Activated CD4-positive, alpha-beta memory T cell treated with anti-CD3 and anti-CD28 coated beads, Interleukin-2, amount 10 ng/mL, durations not matched to agents 7 days and 5 days (primary cell): ENCODE measurements around the gene ERVW-1. TPM values are rescaled to one million over a fixed set of nuclear protein-coding genes. Genes with fewer than 3 reads are reported as not detected.
"Not testable (repeated sequence)": the region's sequence is repeated elsewhere in the genome, so short reads cannot be mapped to it uniquely, and the experiment has no call there.

ENCODE experiments used
- CTCF ChIA-PET: fragments of 350-600 bp; sonication (Branson Sonifier 250); formaldehyde crosslinking; loops from one replicate; lab custom pipeline; 2021; ENCODE audit warnings: antibody characterized with exemption, inconsistent platforms; lab: Charles Lee
- POLR2A ChIA-PET: fragments of 350-600 bp; sonication (Branson Sonifier 250); formaldehyde crosslinking; loops from one replicate; lab custom pipeline; 2021; ENCODE audit warnings: antibody characterized with exemption; lab: Charles Lee
- DNase-seq: peaks from one replicate; pipeline ENCODE4 v3.0.0-alpha.2; 2020
- H3K27ac Mint-ChIP-seq: one replicate; pipeline ENCODE4 v1.8.0; 2021; ENCODE audit warnings: mild to moderate bottlenecking, mixed read lengths
- H3K27me3 Mint-ChIP-seq: one replicate; pipeline ENCODE4 v1.8.0; 2021; ENCODE audit warnings: mixed read lengths
- H3K36me3 Mint-ChIP-seq: one replicate; pipeline ENCODE4 v1.8.0; 2021; ENCODE audit warnings: low read depth, mixed read lengths
- H3K4me1 Mint-ChIP-seq: one replicate; pipeline ENCODE4 v1.8.0; 2021; ENCODE audit warnings: mixed read lengths
- H3K4me3 Mint-ChIP-seq: one replicate; pipeline ENCODE4 v1.8.0; 2021; ENCODE audit warnings: mild to moderate bottlenecking, mixed read lengths
- H3K9me3 Mint-ChIP-seq: one replicate; pipeline ENCODE4 v1.8.0; 2021; ENCODE audit warnings: mixed read lengths
- total RNA-seq, 2 experiments: library from RNA; stranded (reverse); gene quantifications; one replicate each; pipeline ENCODE4 v1.2.3, GENCODE V29; 2021

Gene ERVW-1
- total RNA-seq, 2 experiments from 2014 or later: not detected

DNA sequence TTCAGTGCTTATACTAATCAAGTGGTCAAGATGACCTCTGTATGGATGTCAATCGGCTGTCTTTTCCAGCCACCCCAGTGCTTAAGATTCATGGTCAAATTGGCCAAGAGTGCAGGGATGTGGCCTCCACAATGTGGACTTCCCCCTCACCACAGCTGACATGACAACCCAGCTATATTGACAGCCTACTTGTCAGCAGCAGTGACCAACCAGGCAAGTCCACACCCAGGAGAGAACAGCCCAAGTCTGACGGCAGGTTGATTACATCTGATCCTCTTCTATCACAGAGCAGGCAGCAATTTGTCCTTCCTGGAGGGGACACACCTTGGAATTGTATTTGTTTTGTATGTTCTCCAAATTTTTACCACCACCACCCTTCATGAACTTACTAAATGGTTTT is 8.2 kb upstream of the ERVW-1 start:
- POLR2A ChIA-PET: no interaction called here
- Mint-ChIP-seq H3K27me3 (no peaks in the 10 kb centered on the region), H3K27ac (no peak overlapping the region), H3K9me3 (no peaks in the 10 kb centered on the region), H3K36me3 (peaks cover 22% of the 10 kb centered on the region), H3K4me3 (no peak overlapping the region), H3K4me1 (no peaks in the 10 kb centered on the region)
- CTCF ChIA-PET: no interaction called here
- DNase-seq: no peak

DNA sequence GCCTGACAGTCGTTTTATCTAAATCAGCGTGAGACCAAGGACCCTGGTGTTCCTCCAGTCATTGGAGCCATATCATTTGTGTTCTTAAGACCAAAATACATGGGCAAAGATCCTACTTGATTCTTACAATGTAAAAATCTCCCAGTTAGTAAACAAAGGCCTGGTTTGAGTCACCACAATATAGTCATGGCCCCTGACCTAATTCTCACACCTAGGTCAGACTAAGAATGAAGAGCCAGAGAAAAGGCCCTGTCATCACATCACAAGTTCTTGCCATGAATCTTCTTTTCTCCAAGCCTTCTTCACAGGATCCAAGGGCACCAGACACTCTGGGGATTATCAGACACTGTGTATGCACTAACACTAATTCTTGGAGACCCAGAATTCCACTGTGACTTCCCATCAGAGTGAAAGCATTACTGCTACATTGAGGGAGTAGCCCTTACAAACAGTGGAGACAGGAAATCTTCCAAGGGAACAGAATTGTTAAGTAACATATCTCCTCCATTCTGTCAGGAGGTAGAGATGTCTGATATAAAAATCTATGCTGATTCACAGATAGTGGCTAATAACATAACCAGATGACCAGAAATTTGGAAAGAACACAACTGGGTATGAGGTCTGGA is 7.6 kb upstream of the ERVW-1 start:
- Mint-ChIP-seq H3K27ac (no peak overlapping the region), H3K4me3 (no peak overlapping the region), H3K4me1 (no peaks in the 10 kb centered on the region), H3K36me3 (peaks cover 20% of the 10 kb centered on the region), H3K27me3 (no peaks in the 10 kb centered on the region), H3K9me3 (no peaks in the 10 kb centered on the region)
- DNase-seq: no peak
- CTCF ChIA-PET: no interaction called here
- POLR2A ChIA-PET: no interaction called here

DNA sequence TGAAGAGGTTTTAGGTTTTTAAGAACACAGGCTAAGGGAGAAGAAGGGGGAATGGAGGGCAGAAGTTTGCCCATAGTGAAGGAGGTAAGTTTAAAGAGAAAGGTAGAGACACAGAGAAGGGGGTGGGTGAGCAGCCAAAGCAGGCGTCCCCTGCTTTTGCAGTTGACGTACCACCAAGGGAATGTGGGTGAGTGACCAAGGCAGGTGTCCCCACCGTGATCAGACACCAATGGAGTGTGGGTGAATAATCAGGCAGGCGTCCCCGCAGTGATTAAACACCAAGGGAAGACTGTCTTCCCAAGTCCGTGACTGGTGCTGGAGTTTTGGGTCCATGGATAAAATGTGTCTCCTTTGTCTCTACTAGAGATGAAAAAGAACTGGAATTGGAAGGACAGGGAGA is 6.5 kb upstream of the ERVW-1 start:
- H3K4me1 Mint-ChIP-seq, CTCF ChIA-PET, H3K27me3 Mint-ChIP-seq, H3K27ac Mint-ChIP-seq, H3K4me3 Mint-ChIP-seq, DNase-seq, H3K9me3 Mint-ChIP-seq, POLR2A ChIA-PET: not testable (repeated sequence)
- H3K36me3 Mint-ChIP-seq: peaks cover 16% of the 10 kb centered on the region

DNA sequence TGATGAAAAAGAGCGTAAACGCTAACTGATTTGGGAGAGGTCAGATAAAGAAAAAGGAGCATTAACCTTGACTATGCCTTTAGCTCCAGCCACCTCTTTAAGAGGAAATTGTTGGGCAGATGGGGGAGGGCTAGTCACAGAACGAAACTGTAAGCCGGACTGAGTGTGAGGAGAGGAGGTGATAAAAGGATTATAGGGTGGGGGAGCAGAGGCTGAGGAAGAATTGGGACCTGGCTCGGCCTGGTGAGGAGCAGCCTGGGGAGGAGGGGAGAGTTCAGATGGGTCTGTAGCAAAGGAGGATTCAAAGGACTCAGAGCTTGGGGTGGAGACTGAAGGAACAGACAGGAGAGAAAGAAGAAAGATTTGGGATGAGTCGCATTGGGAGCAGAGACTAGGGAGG is 5.9 kb upstream of the ERVW-1 start:
- CTCF ChIA-PET, H3K9me3 Mint-ChIP-seq, POLR2A ChIA-PET, DNase-seq, H3K27me3 Mint-ChIP-seq, H3K27ac Mint-ChIP-seq, H3K4me1 Mint-ChIP-seq, H3K4me3 Mint-ChIP-seq: not testable (repeated sequence)
- peaks cover 15% of the 10 kb centered on the region for H3K36me3 Mint-ChIP-seq

DNA sequence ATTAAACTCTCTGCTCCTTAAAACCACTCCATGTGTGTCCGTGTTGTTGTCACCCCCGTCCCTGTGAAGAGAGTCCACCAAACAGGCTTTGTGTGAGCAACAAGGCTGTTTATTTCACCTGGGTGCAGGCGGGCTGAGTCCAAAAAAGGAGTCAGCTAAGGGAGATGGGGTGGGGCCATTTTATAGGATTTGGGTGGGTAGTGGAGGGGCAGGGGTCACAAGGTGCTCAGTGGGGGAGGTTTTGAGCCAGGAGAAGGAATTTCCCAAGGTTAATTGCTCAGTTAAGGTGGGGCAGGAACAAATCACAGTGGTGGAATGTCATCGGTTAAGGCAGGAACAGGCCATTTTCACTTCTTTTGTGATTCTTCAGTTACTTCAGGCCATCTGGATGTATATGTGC is 1.4 kb upstream of the ERVW-1 start:
- H3K4me3 Mint-ChIP-seq, DNase-seq, H3K9me3 Mint-ChIP-seq, H3K36me3 Mint-ChIP-seq, CTCF ChIA-PET, H3K4me1 Mint-ChIP-seq, POLR2A ChIA-PET, H3K27ac Mint-ChIP-seq, H3K27me3 Mint-ChIP-seq: not testable (repeated sequence)

DNA sequence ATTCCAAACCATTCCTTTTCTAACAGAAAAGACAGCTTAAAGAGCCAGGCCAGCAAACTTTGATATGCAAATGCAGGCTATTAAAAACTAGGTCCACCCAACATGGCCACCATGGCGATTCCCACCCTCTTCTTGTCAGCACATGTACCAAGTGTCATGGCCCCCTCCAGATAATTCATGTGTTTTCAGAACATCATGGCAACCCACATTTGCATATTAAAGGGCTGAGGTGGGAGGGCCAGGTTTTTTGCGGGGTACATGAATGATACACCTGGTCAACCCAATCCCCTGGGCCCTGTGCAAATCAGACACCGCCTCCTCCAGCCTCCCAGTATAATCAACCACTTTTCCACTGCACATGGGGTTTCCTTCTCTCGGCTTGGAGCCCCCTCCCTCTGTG is 965 bp upstream of the ERVW-1 start:
- Mint-ChIP-seq H3K27me3 (no peaks in the 10 kb centered on the region), H3K27ac (no peak overlapping the region), H3K4me1 (no peaks in the 10 kb centered on the region), H3K36me3 (no peaks in the 10 kb centered on the region), H3K9me3 (no peaks in the 10 kb centered on the region), H3K4me3 (no peak overlapping the region)
- CTCF ChIA-PET: no interaction called here
- DNase-seq: no peak
- POLR2A ChIA-PET: no interaction called here

DNA sequence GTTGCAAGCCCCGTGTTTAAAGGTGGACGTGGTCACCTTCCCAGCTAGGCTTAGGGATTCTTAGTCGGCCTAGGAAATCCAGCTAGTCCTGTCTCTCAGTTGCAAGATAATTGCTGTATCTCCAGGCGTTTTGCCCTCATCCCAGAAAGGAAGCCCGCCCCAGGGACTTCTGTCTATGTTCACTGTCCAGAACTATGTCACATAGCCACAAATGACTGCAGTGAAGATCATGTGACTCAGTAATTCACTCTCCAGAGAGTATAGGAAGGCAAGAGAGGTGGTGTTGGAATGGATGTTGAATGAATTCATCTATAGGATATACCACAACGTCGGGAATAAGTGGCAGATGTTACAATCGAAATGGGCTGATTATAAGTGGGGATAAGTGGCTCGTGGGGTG is 349 bp upstream of the ERVW-1 start:
- Mint-ChIP-seq H3K27ac (no peak overlapping the region), H3K4me3 (no peak overlapping the region), H3K9me3 (no peaks in the 10 kb centered on the region), H3K4me1 (no peaks in the 10 kb centered on the region), H3K27me3 (no peaks in the 10 kb centered on the region), H3K36me3 (no peaks in the 10 kb centered on the region)
- POLR2A ChIA-PET: no interaction called here
- DNase-seq: no peak
- CTCF ChIA-PET: no interaction called here

DNA sequence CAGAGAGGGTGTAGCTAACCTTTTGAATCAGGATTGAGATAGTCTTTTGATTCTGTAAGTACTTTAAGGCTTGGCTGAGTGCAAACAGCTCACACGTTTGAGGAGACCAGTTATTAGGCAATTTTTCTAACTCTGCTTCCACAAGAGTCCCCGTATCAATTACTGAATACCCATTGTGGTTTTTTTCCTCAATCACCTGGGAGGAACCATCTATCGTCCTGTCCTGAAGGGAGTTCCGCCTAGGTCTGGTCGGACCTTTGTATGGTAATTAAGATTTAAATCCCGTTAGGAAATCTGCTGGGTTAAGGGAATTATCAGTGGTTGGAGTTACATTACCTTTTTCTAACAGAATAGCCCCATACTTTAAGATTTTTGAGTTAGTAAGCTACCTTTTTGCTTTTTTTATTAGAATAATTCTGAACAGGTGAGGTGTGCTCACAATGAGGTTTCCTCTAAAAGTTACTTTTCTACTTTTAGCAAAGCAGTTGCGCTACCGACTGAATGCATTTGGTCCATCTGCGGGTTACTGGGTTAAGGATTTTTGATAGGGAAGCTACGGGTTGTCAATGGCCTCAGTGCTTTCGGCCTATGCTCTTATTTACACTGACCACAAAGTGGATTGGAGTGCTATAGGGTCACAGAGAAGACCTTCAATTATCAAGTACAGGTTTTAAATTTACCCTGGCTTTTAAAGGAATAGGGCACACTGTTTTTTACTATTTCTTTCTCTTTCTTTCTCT is 1.7 kb downstream of the ERVW-1 start:
- CTCF ChIA-PET, H3K27ac Mint-ChIP-seq, H3K4me3 Mint-ChIP-seq, H3K9me3 Mint-ChIP-seq, POLR2A ChIA-PET, H3K36me3 Mint-ChIP-seq, DNase-seq, H3K27me3 Mint-ChIP-seq, H3K4me1 Mint-ChIP-seq: not testable (repeated sequence)

DNA sequence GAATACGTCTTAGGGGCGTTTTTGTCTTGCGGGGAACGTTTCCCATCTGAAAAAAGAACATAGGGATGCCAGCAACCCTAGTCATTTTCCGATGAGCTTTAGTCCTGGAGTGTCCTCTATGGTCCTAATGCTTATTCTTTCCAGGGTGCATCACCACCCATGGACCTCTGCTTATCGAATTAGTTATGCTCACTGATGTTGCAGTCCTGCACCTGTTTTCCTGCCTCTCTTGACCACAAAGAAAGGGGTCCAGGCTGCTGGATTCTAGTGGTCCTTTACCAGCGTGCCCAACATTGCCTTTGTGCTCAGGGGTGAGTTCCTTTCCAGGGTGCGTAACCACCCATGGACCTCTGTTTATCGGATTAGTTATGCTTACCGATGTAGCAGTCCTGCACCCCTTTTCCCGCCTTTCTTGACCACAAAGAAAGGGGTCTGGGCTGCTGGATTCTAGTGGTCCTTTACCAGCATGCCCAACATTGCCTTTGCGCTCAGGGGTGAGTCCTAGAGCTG is 2.4 kb downstream of the ERVW-1 start:
- H3K4me3 Mint-ChIP-seq, DNase-seq, CTCF ChIA-PET, H3K27ac Mint-ChIP-seq, H3K9me3 Mint-ChIP-seq, H3K4me1 Mint-ChIP-seq, POLR2A ChIA-PET, H3K27me3 Mint-ChIP-seq, H3K36me3 Mint-ChIP-seq: not testable (repeated sequence)

DNA sequence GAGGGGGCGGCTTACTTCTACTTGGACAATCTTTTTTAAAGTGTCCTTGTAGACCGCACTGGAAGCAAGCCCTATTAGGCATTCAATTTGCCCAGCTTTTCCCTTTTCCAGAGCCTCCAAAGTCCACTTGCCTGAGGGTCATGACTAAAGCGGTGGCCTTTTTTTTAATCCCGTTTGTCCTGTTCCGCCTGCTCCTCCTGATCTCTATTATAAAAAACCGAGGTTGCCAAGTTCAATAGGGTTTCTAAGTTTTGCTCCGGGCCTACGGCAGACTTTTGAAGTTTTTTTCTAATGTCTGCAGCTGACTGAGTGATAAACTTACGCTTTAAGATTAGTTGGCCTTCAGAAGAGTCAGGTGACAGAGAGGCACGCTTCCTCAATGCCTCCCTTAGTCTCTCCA is 3.8 kb downstream of the ERVW-1 start:
- H3K36me3 Mint-ChIP-seq, H3K27ac Mint-ChIP-seq, H3K4me1 Mint-ChIP-seq, H3K9me3 Mint-ChIP-seq, CTCF ChIA-PET, H3K4me3 Mint-ChIP-seq, H3K27me3 Mint-ChIP-seq, POLR2A ChIA-PET, DNase-seq: not testable (repeated sequence)

DNA sequence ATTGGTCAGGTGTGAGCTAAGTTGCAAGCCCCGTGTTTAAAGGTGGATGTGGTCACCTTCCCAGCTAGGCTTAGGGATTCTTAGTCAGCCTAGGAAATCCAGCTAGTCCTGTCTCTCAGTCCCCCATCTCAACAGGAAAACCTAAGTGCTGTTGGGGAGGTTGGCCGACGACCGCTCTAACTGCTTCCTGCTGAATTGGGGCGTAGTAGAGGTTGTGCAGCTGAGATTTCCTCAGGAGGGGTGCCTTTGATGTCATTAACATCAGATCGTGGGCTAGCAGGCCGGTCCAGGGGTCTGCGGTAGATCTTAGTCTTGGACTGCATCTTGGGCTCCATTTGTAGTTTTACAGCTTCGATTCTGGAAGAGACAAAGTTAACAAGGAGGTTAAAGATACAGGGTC is 9.2 kb downstream of the ERVW-1 start:
- POLR2A ChIA-PET, H3K27ac Mint-ChIP-seq, H3K9me3 Mint-ChIP-seq, H3K4me1 Mint-ChIP-seq, H3K36me3 Mint-ChIP-seq, H3K27me3 Mint-ChIP-seq, H3K4me3 Mint-ChIP-seq, DNase-seq: not testable (repeated sequence)
- CTCF ChIA-PET: interaction anchor here (1.8 kb wide), 1 partner anchor 21 kb away, joined by 5 read pairs; the partner anchor contains the start of gene GATAD1

DNA sequence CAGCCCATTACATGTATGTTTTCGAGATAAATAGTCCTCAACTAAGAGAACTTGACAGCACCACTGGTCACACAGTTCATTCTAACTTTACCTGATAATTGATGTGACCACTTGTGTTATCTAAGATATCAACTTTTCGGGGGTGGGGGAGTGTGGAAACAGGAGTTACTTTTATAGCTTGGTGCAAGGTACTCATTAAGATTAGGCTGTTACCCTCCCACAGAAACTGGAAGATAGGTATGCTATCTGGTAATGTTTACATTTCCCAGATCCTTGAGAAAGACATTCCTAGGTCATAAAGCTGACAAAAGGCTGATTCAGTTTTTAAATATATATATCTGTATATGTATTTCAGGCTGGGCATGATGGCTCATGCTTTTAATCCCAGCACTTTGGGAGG is 11.1 kb downstream of the ERVW-1 start:
- H3K27me3 Mint-ChIP-seq: no peaks in the 10 kb centered on the region
- no peak overlapping the region for H3K4me3 Mint-ChIP-seq
- no peak for DNase-seq
- H3K4me1 Mint-ChIP-seq: peaks cover under 1% of the 10 kb centered on the region
- peaks cover 8% of the 10 kb centered on the region for H3K9me3 Mint-ChIP-seq
- CTCF ChIA-PET: interaction anchor here (1.8 kb wide), 1 partner anchor 19 kb away, joined by 5 read pairs; the partner anchor contains the start of gene GATAD1
- H3K27ac Mint-ChIP-seq: no peak overlapping the region
- POLR2A ChIA-PET: no interaction called here
- H3K36me3 Mint-ChIP-seq: no peaks in the 10 kb centered on the region

DNA sequence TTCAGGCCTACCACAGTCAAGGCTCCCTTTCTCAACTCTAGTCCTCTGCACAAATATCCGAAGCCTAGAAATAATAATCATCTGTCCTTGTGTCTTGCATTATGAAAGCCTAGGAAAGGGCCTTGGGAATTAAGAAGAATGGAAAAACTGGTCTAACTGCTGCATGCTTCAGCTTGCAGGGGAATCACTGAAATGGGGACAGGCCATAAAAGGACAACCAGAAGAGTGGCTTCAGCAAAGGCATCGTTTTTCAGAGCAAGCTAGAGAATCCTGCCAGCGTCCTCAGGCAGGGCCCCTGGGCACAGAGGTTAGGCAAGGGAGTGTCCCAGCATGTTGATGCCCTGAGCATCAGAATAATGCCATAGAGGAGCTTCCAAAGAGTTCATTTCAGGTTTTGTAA is 13.2 kb downstream of the ERVW-1 start:
- Mint-ChIP-seq H3K9me3 (peaks cover 8% of the 10 kb centered on the region), H3K27me3 (no peaks in the 10 kb centered on the region), H3K27ac (no peak overlapping the region), H3K36me3 (no peaks in the 10 kb centered on the region), H3K4me1 (peaks cover 2% of the 10 kb centered on the region), H3K4me3 (no peak overlapping the region)
- POLR2A ChIA-PET: no interaction called here
- no peak for DNase-seq
- CTCF ChIA-PET: interaction anchor here (1.7 kb wide), 1 partner anchor 16 kb away, joined by 5 read pairs; no protein-coding TSS in a partner anchor

DNA sequence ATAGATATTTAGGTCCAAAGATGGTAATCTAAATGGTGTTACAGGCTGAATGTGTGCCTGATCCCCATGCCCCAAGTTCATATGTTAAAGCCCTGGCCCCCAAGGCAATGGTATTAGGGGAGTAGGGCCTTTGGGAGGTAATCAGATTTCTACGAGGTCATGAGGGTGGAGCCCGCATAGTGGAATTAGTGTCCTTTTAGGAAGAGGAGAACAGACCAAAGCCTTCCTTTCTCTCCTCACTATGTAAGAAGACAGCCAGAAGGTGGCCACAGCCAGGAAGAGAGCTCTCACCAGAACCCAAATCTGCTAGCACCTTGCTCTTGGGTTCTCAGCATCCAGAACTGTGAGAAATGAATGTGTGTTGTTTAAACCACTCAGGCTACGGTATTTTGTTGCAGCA is 15.2 kb downstream of the ERVW-1 start:
- Mint-ChIP-seq H3K9me3 (no peaks in the 10 kb centered on the region), H3K36me3 (peaks cover 3% of the 10 kb centered on the region), H3K27ac (no peak overlapping the region), H3K4me3 (no peak overlapping the region), H3K4me1 (peaks cover 2% of the 10 kb centered on the region), H3K27me3 (no peaks in the 10 kb centered on the region)
- POLR2A ChIA-PET: no interaction called here
- CTCF ChIA-PET: no interaction called here
- no peak for DNase-seq
